Neural crest cell (in vitro differentiated cells): ENCODE data around the gene DBNDD1. TPM values are rescaled to one million over a fixed set of nuclear protein-coding genes. Genes with fewer than 3 reads are reported as not detected.

ENCODE experiments used
- DNase-seq: peaks from one replicate; pipeline ENCODE4 v3.0.0; 2021; ENCODE audit warnings: low read depth, mixed read lengths, low spot score
- H3K27ac Mint-ChIP-seq: one replicate; pipeline ENCODE4 v1.8.0; 2021; ENCODE audit warnings: mild to moderate bottlenecking, mixed read lengths; ENCODE audit not compliant: unreplicated experiment
- H3K27me3 Mint-ChIP-seq: 2 replicates; pipeline ENCODE4 v1.8.0; 2021; ENCODE audit warnings: low read depth, mild to moderate bottlenecking, mixed read lengths
- H3K36me3 Mint-ChIP-seq: 2 replicates; pipeline ENCODE4 v1.8.0; 2021; ENCODE audit warnings: low read depth, mild to moderate bottlenecking, mixed read lengths
- H3K4me1 Mint-ChIP-seq: 2 replicates; pipeline ENCODE4 v1.8.0; 2021; ENCODE audit warnings: mixed read lengths
- H3K4me3 Mint-ChIP-seq: one replicate; pipeline ENCODE4 v1.8.0; 2021; ENCODE audit warnings: mild to moderate bottlenecking, mixed read lengths
- H3K9me3 Mint-ChIP-seq: 2 replicates; pipeline ENCODE4 v1.8.0; 2021; ENCODE audit warnings: mixed read lengths
- CTCF ChIP-seq: fragments of 200-600 bp; sonication (generic); conservative IDR thresholded peaks from 2 replicates; pipeline ENCODE4 v1.5.0; 2021; ENCODE audit warnings: antibody characterized with exemption, mild to moderate bottlenecking
- total RNA-seq: library from RNA; stranded (reverse); gene quantifications from 2 replicates; pipeline ENCODE4 v1.2.1, GENCODE V29; 2021

DBNDD1 gene
- total RNA-seq, 1 donor from 2014 or later, result 4.9 TPM

GRCh38 chr16:89994389-89994720, 24.9 kb downstream of the DBNDD1 start:
- Mint-ChIP-seq H3K36me3 (peaks cover 30% of the 10 kb centered on the region), H3K27me3 (no peaks in the 10 kb centered on the region), H3K4me1 (no peaks in the 10 kb centered on the region), H3K27ac (peak overlapping the region; percentile 84), H3K9me3 (peaks cover 4% of the 10 kb centered on the region), H3K4me3 (peak overlapping the region; percentile 16)
- no peak for TF ChIP-seq CTCF
- DNase-seq, result no peak

- Mint-ChIP-seq H3K36me3 (peaks cover 30% of the 10 kb centered on the region), H3K27ac (peak overlapping the region; percentile 50), H3K9me3 (peaks cover 4% of the 10 kb centered on the region), H3K4me1 (no peaks in the 10 kb centered on the region), H3K27me3 (no peaks in the 10 kb centered on the region), H3K4me3 (no peak overlapping the region)
- no peak for DNase-seq
- no peak for TF ChIP-seq CTCF
Observed at GRCh38 chr16:89993971-89994370, 25.3 kb downstream of the DBNDD1 start.

- Mint-ChIP-seq H3K9me3 (peaks cover 4% of the 10 kb centered on the region), H3K27ac (no peak overlapping the region), H3K4me1 (no peaks in the 10 kb centered on the region), H3K27me3 (no peaks in the 10 kb centered on the region), H3K36me3 (peaks cover 29% of the 10 kb centered on the region), H3K4me3 (no peak overlapping the region)
- no peak for DNase-seq
- TF ChIP-seq CTCF, result no peak
Observed at GRCh38 chr16:89993377-89993776, 25.9 kb downstream of the DBNDD1 start.

GRCh38 chr16:89990799-89991198, 28.5 kb downstream of the DBNDD1 start:
- Mint-ChIP-seq H3K9me3 (peaks cover 4% of the 10 kb centered on the region), H3K27me3 (no peaks in the 10 kb centered on the region), H3K36me3 (peaks cover 28% of the 10 kb centered on the region), H3K4me3 (no peak overlapping the region), H3K27ac (no peak overlapping the region), H3K4me1 (no peaks in the 10 kb centered on the region)
- TF ChIP-seq CTCF, result no peak
- DNase-seq, result no peak

- DNase-seq, result no peak
- Mint-ChIP-seq H3K9me3 (no peaks in the 10 kb centered on the region), H3K4me1 (no peaks in the 10 kb centered on the region), H3K27ac (no peak overlapping the region), H3K36me3 (peaks cover 14% of the 10 kb centered on the region), H3K27me3 (no peaks in the 10 kb centered on the region), H3K4me3 (no peak overlapping the region)
- no peak for TF ChIP-seq CTCF
Observed at GRCh38 chr16:89988951-89989350, 30.3 kb downstream of the DBNDD1 start.

- DNase-seq, result no peak
- no peaks in the 10 kb centered on the region for H3K4me1 Mint-ChIP-seq
- H3K36me3 Mint-ChIP-seq, result peaks cover 14% of the 10 kb centered on the region
- no peak for TF ChIP-seq CTCF
- H3K27me3 Mint-ChIP-seq, result no peaks in the 10 kb centered on the region
- H3K4me3 Mint-ChIP-seq, result no peak overlapping the region
- H3K9me3 Mint-ChIP-seq, result no peaks in the 10 kb centered on the region
- H3K27ac Mint-ChIP-seq, result no peak overlapping the region
Observed at GRCh38 chr16:89987169-89987568, 32.1 kb downstream of the DBNDD1 start.
